ENCODE data around the gene RSPH1.

RSPH1 gene

DNA sequence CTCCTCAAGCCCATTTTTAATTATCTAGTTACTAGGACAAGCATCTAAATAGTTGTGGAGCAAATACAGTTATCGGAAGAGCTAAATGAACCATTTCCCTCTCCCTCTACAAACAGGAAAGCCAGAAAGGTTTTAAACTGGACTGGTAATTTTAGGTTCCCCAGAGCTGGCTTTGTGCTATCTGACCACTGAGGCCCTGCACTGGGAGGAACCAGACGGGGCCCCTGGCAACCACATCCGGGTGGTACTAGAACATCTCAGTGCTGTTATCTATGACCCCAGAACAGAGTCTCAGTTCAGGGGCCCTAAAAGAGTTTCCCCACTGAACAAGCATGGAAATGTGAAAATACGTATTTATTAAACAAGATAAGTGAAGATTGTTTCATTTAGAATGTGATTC lies 7.7 kb upstream of the RSPH1 start:
- TF ChIP-seq ZBTB7A (IDR thresholded peaks at IDR 0.05; ENCODE audit: low read depth), result no peak
- no peak for TF ChIP-seq TCF12 (IDR thresholded peaks at IDR 0.05; ENCODE audit: low read depth)
- no peak for TF ChIP-seq EGR1 (IDR thresholded peaks at IDR 0.05)
- no peak for TF ChIP-seq RAD21 (IDR thresholded peaks at IDR 0.05; ENCODE audit: low read depth)
- no peak for TF ChIP-seq CREB1 (IDR thresholded peaks at IDR 0.05; ENCODE audit: low read depth)
- no peak for TF ChIP-seq CEBPB (IDR thresholded peaks at IDR 0.05)

DNA sequence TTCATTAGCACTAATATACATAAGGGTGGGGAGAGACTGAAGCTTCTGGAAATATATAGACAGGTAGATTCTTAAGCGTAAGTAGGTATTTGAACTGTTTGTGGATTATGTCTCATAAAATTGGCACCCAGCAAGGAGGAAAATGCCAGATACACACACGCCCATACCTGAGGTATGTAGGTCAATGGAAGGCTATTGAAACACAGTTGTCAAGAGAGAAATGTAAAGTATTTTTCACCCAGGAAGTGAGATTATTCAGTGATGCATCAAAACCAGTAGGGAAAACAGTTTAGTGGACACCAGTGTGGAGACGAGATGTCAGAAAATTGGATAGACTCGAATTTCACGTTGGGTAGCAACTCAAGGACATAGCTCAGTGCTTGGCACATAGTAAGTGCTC lies 4.7 kb upstream of the RSPH1 start:
- TF ChIP-seq, protein P1, sequence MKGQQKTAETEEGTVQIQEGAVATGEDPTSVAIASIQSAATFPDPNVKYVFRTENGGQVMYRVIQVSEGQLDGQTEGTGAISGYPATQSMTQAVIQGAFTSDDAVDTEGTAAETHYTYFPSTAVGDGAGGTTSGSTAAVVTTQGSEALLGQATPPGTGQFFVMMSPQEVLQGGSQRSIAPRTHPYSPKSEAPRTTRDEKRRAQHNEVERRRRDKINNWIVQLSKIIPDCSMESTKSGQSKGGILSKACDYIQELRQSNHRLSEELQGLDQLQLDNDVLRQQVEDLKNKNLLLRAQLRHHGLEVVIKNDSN (IDR thresholded peaks at IDR 0.05), result no peak
- TF ChIP-seq TEAD4 (IDR thresholded peaks at IDR 0.05) (peak; percentile 25; the same call in 1 of the 2 replicates), NFIC (IDR thresholded peaks at IDR 0.05) (0 out of 2 replicates have a peak, but pooled peaks have one; percentile 11), EP300 (IDR thresholded peaks at IDR 0.05; ENCODE audit: borderline replicate concordance) (no peak)

DNA sequence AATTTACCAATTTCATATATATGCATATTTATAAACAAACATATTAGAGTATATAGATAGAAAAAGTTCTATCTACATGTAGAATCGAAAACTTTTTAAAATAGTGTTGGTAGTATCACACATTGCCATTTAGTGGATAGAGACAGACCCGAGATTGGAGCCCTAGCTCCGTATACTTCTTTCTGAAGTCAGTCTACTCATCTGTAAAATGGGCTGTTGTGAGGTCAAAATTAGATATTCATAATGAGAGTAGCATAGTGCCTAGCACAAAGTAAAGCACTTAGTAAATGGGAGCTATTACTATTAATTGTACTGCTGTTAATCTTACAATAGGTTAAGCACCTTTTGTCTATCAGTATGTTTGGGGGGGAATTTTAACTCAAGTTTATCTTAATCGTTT lies 4.2 kb upstream of the RSPH1 start:
- TF ChIP-seq CEBPB (IDR thresholded peaks at IDR 0.05), result no peak
- no peak for TF ChIP-seq ZBTB7A (IDR thresholded peaks at IDR 0.05; ENCODE audit: low read depth)
- TF ChIP-seq YY1 (IDR thresholded peaks at IDR 0.05; ENCODE audit: low read depth), result no peak
- no peak for TF ChIP-seq FOXM1 (IDR thresholded peaks at IDR 0.05; ENCODE audit: borderline replicate concordance, low read depth)
- TF ChIP-seq TCF12 (IDR thresholded peaks at IDR 0.05; ENCODE audit: low read depth), result no peak
- TF ChIP-seq, protein P1 (IDR thresholded peaks at IDR 0.05), result no peak
- TF ChIP-seq, protein P2, sequence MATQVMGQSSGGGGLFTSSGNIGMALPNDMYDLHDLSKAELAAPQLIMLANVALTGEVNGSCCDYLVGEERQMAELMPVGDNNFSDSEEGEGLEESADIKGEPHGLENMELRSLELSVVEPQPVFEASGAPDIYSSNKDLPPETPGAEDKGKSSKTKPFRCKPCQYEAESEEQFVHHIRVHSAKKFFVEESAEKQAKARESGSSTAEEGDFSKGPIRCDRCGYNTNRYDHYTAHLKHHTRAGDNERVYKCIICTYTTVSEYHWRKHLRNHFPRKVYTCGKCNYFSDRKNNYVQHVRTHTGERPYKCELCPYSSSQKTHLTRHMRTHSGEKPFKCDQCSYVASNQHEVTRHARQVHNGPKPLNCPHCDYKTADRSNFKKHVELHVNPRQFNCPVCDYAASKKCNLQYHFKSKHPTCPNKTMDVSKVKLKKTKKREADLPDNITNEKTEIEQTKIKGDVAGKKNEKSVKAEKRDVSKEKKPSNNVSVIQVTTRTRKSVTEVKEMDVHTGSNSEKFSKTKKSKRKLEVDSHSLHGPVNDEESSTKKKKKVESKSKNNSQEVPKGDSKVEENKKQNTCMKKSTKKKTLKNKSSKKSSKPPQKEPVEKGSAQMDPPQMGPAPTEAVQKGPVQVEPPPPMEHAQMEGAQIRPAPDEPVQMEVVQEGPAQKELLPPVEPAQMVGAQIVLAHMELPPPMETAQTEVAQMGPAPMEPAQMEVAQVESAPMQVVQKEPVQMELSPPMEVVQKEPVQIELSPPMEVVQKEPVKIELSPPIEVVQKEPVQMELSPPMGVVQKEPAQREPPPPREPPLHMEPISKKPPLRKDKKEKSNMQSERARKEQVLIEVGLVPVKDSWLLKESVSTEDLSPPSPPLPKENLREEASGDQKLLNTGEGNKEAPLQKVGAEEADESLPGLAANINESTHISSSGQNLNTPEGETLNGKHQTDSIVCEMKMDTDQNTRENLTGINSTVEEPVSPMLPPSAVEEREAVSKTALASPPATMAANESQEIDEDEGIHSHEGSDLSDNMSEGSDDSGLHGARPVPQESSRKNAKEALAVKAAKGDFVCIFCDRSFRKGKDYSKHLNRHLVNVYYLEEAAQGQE (IDR thresholded peaks at IDR 0.05; ENCODE audit: low read depth), result no peak

DNA sequence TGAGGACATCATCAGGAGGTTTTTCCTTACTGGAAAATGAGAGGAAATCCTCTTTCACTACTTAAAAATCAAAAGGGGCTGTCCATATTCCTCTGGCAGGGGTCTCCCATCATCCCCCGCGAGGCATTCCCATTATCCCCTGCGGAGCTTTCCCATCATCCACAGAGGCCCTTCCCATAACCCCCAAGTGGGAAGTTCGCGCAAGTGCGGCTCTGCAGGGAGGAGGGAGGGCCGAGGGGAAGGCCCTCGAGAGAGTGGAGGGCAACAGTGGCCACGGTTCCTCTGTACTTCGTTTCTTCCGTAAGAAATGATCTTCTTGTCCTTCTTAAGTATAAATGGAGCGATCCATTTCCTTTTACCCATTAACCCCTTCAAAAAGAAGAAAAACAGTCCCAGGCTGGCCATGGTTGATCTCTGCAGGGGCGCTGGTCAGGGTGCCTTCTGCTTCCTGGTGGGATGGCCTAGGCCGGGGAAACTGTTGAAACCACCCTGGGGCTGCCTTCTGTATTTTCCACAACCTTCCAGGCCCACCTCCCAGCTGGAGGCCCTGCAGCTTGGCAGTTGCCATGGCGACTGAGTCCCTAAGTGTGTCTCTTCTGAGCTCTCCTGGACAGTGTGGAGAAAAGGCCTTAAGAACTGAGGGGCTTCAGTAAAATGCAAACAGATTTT lies 3.6 kb upstream of the RSPH1 start:
- TF ChIP-seq TCF12 (IDR thresholded peaks at IDR 0.05; ENCODE audit: low read depth), result no peak
- TF ChIP-seq, protein P3, sequence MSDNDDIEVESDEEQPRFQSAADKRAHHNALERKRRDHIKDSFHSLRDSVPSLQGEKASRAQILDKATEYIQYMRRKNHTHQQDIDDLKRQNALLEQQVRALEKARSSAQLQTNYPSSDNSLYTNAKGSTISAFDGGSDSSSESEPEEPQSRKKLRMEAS (IDR thresholded peaks at IDR 0.05), result no peak
- no peak for TF ChIP-seq FOXM1 (IDR thresholded peaks at IDR 0.05; ENCODE audit: borderline replicate concordance, low read depth)
- no peak for TF ChIP-seq EP300 (IDR thresholded peaks at IDR 0.05; ENCODE audit: borderline replicate concordance)
- TF ChIP-seq CEBPB (IDR thresholded peaks at IDR 0.05), result no peak
- TF ChIP-seq CREB1 (IDR thresholded peaks at IDR 0.05; ENCODE audit: low read depth), result no peak
- TF ChIP-seq YY1 (IDR thresholded peaks at IDR 0.05; ENCODE audit: low read depth), result no peak
- TF ChIP-seq, protein P1 (IDR thresholded peaks at IDR 0.05), result no peak
- no peak for TF ChIP-seq TEAD4 (IDR thresholded peaks at IDR 0.05)
- no peak for TF ChIP-seq TAF1 (IDR thresholded peaks at IDR 0.05; ENCODE audit: low read depth)
- no peak for TF ChIP-seq NFIC (IDR thresholded peaks at IDR 0.05)
- no peak for TF ChIP-seq EGR1 (IDR thresholded peaks at IDR 0.05)
- no peak for TF ChIP-seq RAD21 (IDR thresholded peaks at IDR 0.05; ENCODE audit: low read depth)
- TF ChIP-seq, protein P2 (IDR thresholded peaks at IDR 0.05; ENCODE audit: low read depth), result no peak
- no peak for TF ChIP-seq ZBTB7A (IDR thresholded peaks at IDR 0.05; ENCODE audit: low read depth)

DNA sequence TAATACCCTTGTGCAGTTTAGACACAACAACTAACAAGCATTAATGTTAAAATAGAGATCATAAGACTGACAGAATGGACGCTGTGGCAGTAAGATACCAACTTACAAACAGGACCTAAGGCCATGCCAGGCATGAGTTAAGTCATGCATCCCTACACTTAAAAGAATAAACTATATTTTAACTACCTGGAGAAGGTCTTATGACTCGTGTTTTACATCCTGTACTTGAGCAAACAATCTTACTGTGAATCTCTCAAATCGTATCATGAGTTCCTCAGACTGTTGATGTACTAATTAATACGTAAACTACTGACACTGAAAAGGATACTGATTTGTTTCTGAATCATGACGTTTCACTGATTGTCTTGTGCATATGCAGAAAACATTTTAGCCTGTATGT lies 2.0 kb upstream of the RSPH1 start:
- TF ChIP-seq CEBPB (IDR thresholded peaks at IDR 0.05), result no peak
- TF ChIP-seq RAD21 (IDR thresholded peaks at IDR 0.05; ENCODE audit: low read depth), result no peak
- no peak for TF ChIP-seq TCF12 (IDR thresholded peaks at IDR 0.05; ENCODE audit: low read depth)
- TF ChIP-seq, protein P2 (IDR thresholded peaks at IDR 0.05; ENCODE audit: low read depth), result no peak
- TF ChIP-seq, protein P3 (IDR thresholded peaks at IDR 0.05), result no peak
- no peak for TF ChIP-seq ZBTB7A (IDR thresholded peaks at IDR 0.05; ENCODE audit: low read depth)
- TF ChIP-seq NFIC (IDR thresholded peaks at IDR 0.05), result no peak
- no peak for TF ChIP-seq TAF1 (IDR thresholded peaks at IDR 0.05; ENCODE audit: low read depth)
- no peak for TF ChIP-seq EGR1 (IDR thresholded peaks at IDR 0.05)
- TF ChIP-seq, protein P1 (IDR thresholded peaks at IDR 0.05), result no peak
- no peak for TF ChIP-seq TEAD4 (IDR thresholded peaks at IDR 0.05)
- no peak for TF ChIP-seq CREB1 (IDR thresholded peaks at IDR 0.05; ENCODE audit: low read depth)
- no peak for TF ChIP-seq EP300 (IDR thresholded peaks at IDR 0.05; ENCODE audit: borderline replicate concordance)
